ENCODE data around the gene RAD51B. TPM values are rescaled to one million over a fixed set of nuclear protein-coding genes. Genes with fewer than 3 reads are reported as not detected.

The RAD51B gene
- total and polyA plus RNA-seq, 2 of the 13 experiments (the other 11 are each of a cell fraction or from before 2014, with no cell fraction given): 7.0 to 9.5 TPM

DNA sequence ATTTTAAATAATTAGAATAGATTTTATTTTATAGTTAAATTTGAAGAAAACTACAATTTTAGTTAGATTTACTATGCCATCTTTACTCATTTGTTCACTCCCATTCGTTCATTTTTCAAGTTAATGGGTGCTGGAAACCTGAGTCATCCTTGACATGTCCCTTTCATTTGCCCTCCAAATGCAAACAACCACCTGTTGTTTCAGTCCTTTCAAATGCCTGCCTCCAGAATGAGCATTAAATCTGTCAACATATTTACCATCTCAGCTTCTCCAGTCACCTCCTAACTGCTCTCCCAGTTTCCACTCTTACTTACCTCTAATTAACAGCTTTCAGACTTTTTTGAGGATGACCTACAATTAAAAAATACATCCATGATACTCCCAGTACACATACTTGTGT lies 375.5 kb downstream of the RAD51B start (continued):
- TF ChIP-seq RAD21 (CRISPR knock-in tag; IDR thresholded peaks at IDR 0.05) (no peak), HMG20B (CRISPR knock-in tag; conservative IDR thresholded peaks at IDR 0.05) (0 out of 2 replicates have a peak, but pooled peaks have one; percentile 26), RFX3 (CRISPR knock-in tag; IDR thresholded peaks at IDR 0.05) (no peak), MED1 (CRISPR knock-in tag; IDR thresholded peaks at IDR 0.05) (0 out of 2 replicates have a peak, but pooled peaks have one; percentile 40), ZSCAN30 (CRISPR knock-in tag; IDR thresholded peaks at IDR 0.05) (no peak), ERF (CRISPR knock-in tag; IDR thresholded peaks at IDR 0.05) (0 out of 2 replicates have a peak, but pooled peaks have one; percentile 30), RARA (CRISPR knock-in tag; IDR thresholded peaks at IDR 0.05) (peak; percentile 86), GABPA (IDR thresholded peaks at IDR 0.05; ENCODE audit: low read depth, low read length) (no peak), GABPA (CRISPR knock-in tag; IDR thresholded peaks at IDR 0.05; ENCODE audit: low read depth) (no peak), ZKSCAN5 (CRISPR knock-in tag; IDR thresholded peaks at IDR 0.05) (peak; percentile 84), DMAP1 (CRISPR knock-in tag; IDR thresholded peaks at IDR 0.05) (no peak), SATB2 (CRISPR knock-in tag; IDR thresholded peaks at IDR 0.05) (no peak)
- TF ChIP-seq, protein P1, sequence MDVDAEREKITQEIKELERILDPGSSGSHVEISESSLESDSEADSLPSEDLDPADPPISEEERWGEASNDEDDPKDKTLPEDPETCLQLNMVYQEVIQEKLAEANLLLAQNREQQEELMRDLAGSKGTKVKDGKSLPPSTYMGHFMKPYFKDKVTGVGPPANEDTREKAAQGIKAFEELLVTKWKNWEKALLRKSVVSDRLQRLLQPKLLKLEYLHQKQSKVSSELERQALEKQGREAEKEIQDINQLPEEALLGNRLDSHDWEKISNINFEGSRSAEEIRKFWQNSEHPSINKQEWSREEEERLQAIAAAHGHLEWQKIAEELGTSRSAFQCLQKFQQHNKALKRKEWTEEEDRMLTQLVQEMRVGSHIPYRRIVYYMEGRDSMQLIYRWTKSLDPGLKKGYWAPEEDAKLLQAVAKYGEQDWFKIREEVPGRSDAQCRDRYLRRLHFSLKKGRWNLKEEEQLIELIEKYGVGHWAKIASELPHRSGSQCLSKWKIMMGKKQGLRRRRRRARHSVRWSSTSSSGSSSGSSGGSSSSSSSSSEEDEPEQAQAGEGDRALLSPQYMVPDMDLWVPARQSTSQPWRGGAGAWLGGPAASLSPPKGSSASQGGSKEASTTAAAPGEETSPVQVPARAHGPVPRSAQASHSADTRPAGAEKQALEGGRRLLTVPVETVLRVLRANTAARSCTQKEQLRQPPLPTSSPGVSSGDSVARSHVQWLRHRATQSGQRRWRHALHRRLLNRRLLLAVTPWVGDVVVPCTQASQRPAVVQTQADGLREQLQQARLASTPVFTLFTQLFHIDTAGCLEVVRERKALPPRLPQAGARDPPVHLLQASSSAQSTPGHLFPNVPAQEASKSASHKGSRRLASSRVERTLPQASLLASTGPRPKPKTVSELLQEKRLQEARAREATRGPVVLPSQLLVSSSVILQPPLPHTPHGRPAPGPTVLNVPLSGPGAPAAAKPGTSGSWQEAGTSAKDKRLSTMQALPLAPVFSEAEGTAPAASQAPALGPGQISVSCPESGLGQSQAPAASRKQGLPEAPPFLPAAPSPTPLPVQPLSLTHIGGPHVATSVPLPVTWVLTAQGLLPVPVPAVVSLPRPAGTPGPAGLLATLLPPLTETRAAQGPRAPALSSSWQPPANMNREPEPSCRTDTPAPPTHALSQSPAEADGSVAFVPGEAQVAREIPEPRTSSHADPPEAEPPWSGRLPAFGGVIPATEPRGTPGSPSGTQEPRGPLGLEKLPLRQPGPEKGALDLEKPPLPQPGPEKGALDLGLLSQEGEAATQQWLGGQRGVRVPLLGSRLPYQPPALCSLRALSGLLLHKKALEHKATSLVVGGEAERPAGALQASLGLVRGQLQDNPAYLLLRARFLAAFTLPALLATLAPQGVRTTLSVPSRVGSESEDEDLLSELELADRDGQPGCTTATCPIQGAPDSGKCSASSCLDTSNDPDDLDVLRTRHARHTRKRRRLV (CRISPR knock-in tag; IDR thresholded peaks at IDR 0.05): no peak
- TF ChIP-seq, protein P2, sequence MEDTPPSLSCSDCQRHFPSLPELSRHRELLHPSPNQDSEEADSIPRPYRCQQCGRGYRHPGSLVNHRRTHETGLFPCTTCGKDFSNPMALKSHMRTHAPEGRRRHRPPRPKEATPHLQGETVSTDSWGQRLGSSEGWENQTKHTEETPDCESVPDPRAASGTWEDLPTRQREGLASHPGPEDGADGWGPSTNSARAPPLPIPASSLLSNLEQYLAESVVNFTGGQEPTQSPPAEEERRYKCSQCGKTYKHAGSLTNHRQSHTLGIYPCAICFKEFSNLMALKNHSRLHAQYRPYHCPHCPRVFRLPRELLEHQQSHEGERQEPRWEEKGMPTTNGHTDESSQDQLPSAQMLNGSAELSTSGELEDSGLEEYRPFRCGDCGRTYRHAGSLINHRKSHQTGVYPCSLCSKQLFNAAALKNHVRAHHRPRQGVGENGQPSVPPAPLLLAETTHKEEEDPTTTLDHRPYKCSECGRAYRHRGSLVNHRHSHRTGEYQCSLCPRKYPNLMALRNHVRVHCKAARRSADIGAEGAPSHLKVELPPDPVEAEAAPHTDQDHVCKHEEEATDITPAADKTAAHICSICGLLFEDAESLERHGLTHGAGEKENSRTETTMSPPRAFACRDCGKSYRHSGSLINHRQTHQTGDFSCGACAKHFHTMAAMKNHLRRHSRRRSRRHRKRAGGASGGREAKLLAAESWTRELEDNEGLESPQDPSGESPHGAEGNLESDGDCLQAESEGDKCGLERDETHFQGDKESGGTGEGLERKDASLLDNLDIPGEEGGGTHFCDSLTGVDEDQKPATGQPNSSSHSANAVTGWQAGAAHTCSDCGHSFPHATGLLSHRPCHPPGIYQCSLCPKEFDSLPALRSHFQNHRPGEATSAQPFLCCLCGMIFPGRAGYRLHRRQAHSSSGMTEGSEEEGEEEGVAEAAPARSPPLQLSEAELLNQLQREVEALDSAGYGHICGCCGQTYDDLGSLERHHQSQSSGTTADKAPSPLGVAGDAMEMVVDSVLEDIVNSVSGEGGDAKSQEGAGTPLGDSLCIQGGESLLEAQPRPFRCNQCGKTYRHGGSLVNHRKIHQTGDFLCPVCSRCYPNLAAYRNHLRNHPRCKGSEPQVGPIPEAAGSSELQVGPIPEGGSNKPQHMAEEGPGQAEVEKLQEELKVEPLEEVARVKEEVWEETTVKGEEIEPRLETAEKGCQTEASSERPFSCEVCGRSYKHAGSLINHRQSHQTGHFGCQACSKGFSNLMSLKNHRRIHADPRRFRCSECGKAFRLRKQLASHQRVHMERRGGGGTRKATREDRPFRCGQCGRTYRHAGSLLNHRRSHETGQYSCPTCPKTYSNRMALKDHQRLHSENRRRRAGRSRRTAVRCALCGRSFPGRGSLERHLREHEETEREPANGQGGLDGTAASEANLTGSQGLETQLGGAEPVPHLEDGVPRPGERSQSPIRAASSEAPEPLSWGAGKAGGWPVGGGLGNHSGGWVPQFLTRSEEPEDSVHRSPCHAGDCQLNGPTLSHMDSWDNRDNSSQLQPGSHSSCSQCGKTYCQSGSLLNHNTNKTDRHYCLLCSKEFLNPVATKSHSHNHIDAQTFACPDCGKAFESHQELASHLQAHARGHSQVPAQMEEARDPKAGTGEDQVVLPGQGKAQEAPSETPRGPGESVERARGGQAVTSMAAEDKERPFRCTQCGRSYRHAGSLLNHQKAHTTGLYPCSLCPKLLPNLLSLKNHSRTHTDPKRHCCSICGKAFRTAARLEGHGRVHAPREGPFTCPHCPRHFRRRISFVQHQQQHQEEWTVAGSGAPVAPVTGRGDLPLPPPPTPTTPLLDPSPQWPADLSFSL (CRISPR knock-in tag; IDR thresholded peaks at IDR 0.05): no peak
- TF ChIP-seq, protein P3, sequence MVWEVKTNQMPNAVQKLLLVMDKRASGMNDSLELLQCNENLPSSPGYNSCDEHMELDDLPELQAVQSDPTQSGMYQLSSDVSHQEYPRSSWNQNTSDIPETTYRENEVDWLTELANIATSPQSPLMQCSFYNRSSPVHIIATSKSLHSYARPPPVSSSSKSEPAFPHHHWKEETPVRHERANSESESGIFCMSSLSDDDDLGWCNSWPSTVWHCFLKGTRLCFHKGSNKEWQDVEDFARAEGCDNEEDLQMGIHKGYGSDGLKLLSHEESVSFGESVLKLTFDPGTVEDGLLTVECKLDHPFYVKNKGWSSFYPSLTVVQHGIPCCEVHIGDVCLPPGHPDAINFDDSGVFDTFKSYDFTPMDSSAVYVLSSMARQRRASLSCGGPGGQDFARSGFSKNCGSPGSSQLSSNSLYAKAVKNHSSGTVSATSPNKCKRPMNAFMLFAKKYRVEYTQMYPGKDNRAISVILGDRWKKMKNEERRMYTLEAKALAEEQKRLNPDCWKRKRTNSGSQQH (CRISPR knock-in tag; IDR thresholded peaks at IDR 0.05; ENCODE audit: low read depth): no peak
- TF ChIP-seq, protein P4, sequence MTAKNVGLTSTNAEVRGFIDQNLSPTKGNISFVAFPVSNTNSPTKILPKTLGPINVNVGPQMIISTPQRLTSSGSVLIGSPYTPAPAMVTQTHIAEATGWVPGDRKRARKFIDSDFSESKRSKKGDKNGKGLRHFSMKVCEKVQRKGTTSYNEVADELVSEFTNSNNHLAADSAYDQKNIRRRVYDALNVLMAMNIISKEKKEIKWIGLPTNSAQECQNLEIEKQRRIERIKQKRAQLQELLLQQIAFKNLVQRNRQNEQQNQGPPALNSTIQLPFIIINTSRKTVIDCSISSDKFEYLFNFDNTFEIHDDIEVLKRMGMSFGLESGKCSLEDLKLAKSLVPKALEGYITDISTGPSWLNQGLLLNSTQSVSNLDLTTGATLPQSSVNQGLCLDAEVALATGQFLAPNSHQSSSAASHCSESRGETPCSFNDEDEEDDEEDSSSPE (CRISPR knock-in tag; IDR thresholded peaks at IDR 0.05): no peak
- TF ChIP-seq, protein P5, sequence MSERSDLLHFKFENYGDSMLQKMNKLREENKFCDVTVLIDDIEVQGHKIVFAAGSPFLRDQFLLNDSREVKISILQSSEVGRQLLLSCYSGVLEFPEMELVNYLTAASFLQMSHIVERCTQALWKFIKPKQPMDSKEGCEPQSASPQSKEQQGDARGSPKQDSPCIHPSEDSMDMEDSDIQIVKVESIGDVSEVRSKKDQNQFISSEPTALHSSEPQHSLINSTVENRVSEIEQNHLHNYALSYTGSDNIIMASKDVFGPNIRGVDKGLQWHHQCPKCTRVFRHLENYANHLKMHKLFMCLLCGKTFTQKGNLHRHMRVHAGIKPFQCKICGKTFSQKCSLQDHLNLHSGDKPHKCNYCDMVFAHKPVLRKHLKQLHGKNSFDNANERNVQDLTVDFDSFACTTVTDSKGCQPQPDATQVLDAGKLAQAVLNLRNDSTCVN (CRISPR knock-in tag; IDR thresholded peaks at IDR 0.05; ENCODE audit: borderline replicate concordance): no peak

Data from HepG2 (cell line).